ENCODE measurements around the gene ITGB1BP2.
"Not testable (repeated sequence)": the region's sequence is repeated elsewhere in the genome, so short reads cannot be mapped to it uniquely, and the experiment has no call there.

ITGB1BP2 gene

GRCh38 chrX:71302461-71303213, 1.1 kb downstream of the ITGB1BP2 start:
- DNase-seq (ENCODE audit: low spot score), result peak; percentile 14

DNA sequence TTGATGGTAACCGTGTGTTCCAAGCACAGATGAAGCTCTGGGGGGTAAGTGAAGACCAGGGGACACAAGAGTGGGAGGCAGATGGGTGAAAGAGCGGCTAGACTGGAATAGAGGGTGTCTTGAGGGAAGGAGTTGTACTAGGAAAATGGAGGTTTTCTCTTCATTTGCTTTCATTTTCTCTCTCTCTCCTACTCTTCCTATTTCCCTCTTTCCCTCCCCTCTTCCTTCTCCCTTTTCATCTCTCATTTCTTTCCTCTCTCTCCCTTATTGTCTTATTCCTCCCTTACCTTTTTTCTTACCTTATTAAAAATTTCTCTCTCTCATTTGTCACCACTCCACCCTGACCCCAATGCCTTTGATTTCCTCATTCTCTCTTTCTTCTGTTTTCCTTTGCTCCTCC, 3.0 kb downstream of the ITGB1BP2 start:
- DNase-seq (ENCODE audit: low spot score), result no peak

DNA sequence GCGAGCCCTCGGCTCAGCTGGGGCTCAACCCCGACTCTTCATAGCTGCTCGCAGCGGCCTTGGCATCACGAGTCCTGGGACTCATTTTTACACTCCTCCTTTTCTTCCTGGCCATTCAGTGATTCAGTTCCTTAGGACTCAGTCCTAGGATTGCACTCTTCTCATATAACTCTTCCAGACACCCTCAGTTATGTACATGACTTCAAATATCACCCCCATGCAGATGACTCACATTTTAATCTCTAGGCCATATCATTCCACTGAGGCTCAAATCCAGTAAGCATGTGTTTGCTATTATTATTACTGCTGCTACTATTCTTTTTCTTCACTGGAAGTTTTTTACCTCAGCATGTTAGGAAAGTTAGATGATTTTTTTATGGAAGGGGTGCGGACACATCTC, 14.4 kb downstream of the ITGB1BP2 start:
- no peak for DNase-seq (ENCODE audit: low spot score)

DNA sequence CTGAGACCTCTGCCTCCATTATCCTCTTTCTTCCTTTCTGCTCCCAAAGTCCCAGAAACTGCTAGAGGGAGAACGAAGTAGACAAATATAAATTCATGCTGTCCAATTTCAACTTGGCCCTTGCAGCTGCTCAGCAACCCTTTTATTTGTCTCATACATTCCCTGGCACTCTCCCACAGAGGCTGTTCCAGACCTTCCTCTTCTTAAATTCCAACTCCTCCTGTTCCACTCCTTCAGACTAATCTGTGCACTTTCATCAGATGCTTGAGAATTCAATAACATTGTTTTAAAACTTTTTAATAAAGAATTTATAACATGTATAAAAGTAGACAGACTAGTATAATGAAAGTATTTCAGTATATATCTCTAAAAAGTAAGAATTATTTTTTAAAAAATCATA, 15.4 kb downstream of the ITGB1BP2 start:
- DNase-seq (ENCODE audit: low spot score), result not testable (repeated sequence)

DNA sequence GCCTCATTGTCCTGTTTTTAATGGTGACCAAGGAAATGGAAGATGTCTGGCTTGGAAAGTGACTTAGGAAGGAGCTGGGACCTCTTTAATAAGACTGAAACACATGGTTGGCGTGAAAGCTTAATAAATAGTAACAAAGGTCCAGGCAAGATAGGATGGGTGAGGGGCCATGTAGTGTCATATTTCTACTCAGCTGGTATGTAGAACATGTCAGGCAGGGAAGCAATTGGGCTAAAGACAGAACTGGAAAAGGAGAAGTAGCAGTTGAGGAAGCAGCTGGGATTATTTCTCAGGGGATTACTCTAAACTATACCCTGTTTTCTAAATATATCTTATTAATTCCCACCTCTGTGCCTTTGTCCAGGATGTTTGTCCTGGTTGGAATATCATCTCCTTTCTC, 18.6 kb downstream of the ITGB1BP2 start:
- no peak for DNase-seq (ENCODE audit: low spot score)

- DNase-seq (ENCODE audit: low spot score), result no peak
Observed at GRCh38 chrX:71321731-71322130, 20.2 kb downstream of the ITGB1BP2 start.

DNA sequence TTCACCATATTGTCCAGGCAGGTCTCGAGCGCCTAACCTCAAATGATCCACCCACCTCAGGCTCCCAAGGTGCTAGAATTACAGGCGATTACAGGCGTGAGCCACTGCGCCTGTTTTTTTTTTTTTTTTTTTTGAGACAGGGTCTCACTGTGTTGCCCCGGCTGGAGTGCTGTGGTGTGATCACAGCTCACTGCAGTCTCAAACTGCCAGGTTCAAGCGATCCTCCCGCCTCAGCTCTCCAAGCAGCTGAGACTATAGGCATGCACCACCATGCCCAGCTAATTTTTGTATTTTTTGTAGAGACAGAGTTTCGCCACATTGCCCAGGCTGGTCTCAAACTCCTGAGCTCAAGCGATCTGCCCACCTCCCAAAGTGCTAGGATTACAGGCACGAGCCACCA, 22.9 kb downstream of the ITGB1BP2 start:
- not testable (repeated sequence) for DNase-seq (ENCODE audit: low spot score)

DNA sequence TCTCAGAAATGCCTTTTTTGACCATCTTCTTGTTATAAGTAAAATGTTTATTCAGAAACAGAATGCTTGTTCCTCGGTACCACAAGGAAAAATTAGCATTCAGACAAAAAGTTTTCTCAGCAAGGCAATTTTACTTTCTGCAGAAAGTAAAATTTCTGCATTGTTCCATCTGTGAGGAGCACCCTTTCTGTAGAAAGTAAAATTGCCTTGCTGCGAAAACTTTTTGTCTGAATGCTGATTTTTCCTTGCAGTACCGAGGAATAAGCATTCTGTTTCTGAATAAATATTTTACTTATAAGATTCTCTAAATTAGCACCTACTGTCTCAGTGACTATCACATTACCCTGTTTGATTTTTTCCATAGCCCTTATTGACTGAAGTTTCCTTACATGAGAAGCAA, 24.8 kb downstream of the ITGB1BP2 start:
- DNase-seq (ENCODE audit: low spot score), result no peak

DNA sequence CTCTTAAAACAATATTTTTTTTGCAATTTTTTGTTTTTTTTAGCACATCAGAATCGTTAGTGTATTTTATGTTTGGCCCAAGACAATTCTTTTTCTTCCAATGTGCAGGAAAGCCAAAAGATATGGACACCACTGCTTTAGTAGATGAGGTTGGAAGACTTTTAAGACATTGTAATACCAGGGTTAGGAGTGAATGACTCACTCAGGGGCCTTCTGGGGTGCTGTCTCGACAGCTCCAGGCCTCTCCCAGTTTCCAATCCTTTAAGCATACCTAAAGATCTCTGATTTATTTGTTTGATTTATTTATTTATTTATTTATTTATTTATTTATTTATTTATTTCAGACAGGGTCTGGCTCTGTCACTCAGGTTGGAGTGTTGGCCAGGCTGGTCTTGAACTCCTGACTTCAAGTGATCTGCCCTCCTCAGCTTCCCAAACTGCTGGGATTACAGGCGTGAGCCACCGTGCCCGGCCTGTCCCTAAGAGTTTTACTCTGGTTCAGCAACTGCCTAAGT, 47.7 kb downstream of the ITGB1BP2 start:
- not testable (repeated sequence) for DNase-seq (ENCODE audit: low spot score)

GRCh38 chrX:71349867-71350266, 48.3 kb downstream of the ITGB1BP2 start:
- DNase-seq (ENCODE audit: low spot score), result not testable (repeated sequence)

DNA sequence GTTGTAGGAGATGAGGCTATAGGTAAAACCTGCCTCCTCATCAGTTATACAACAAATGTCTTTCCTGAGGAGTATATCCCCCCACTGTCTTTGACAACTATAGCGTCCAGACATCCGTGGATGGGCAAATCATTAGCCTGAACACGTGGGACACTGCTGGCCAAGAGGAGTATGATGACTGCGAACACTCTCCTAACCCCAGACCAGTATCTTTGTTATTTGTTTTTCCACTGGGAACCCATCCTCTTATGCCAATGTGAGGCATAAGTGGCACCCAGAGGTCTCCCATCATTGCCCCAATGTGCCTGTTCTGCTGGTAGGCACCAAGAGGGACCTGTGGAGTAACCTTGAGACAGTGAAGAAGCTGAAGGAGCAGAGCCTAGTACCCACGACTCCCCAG, 50.9 kb downstream of the ITGB1BP2 start:
- not testable (repeated sequence) for DNase-seq (ENCODE audit: low spot score)

Data from kidney tubule cell (primary cell).